ENCODE measurements around the gene POLA1. TPM values are rescaled to one million over a fixed set of nuclear protein-coding genes. Genes with fewer than 3 reads are reported as not detected.

Gene POLA1
- polyA plus RNA-seq, 1 experiment = 2.5 TPM

- no peaks in the 10 kb centered on the region for H3K36me3 ChIP-seq (ENCODE audit: control insufficient read depth, insufficient read depth, low read length)
- no peak for DNase-seq (ENCODE audit: low read depth)
- POLR2A ChIA-PET = no interaction called here
- H3K4me3 ChIP-seq (ENCODE audit: low read depth, low read length) = no peak overlapping the region
- H3K27me3 ChIP-seq (ENCODE audit: control insufficient read depth, insufficient read depth, low read length) = no peaks in the 10 kb centered on the region
- CTCF ChIA-PET = no interaction called here
- TF ChIP-seq, protein P1, sequence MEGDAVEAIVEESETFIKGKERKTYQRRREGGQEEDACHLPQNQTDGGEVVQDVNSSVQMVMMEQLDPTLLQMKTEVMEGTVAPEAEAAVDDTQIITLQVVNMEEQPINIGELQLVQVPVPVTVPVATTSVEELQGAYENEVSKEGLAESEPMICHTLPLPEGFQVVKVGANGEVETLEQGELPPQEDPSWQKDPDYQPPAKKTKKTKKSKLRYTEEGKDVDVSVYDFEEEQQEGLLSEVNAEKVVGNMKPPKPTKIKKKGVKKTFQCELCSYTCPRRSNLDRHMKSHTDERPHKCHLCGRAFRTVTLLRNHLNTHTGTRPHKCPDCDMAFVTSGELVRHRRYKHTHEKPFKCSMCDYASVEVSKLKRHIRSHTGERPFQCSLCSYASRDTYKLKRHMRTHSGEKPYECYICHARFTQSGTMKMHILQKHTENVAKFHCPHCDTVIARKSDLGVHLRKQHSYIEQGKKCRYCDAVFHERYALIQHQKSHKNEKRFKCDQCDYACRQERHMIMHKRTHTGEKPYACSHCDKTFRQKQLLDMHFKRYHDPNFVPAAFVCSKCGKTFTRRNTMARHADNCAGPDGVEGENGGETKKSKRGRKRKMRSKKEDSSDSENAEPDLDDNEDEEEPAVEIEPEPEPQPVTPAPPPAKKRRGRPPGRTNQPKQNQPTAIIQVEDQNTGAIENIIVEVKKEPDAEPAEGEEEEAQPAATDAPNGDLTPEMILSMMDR (IDR thresholded peaks at IDR 0.05; ENCODE audit: insufficient read depth, low read depth, low read length) = no peak
These were observed 34.1 kb upstream of the POLA1 start for GRCh38 chrX:24659646-24660045.

GRCh38 chrX:24661292-24661691 is 32.4 kb upstream of the POLA1 start:
- CTCF ChIA-PET = no interaction called here
- no peaks in the 10 kb centered on the region for H3K27me3 ChIP-seq (ENCODE audit: control insufficient read depth, insufficient read depth, low read length)
- DNase-seq (ENCODE audit: low read depth) = no peak
- H3K36me3 ChIP-seq (ENCODE audit: control insufficient read depth, insufficient read depth, low read length) = no peaks in the 10 kb centered on the region
- TF ChIP-seq, protein P1 (IDR thresholded peaks at IDR 0.05; ENCODE audit: insufficient read depth, low read depth, low read length) = no peak
- POLR2A ChIA-PET = no interaction called here
- H3K4me3 ChIP-seq (ENCODE audit: low read depth, low read length) = no peak overlapping the region

- POLR2A ChIA-PET = no interaction called here
These were observed 31.4 kb upstream of the POLA1 start for GRCh38 chrX:24662352-24662751.

DNA sequence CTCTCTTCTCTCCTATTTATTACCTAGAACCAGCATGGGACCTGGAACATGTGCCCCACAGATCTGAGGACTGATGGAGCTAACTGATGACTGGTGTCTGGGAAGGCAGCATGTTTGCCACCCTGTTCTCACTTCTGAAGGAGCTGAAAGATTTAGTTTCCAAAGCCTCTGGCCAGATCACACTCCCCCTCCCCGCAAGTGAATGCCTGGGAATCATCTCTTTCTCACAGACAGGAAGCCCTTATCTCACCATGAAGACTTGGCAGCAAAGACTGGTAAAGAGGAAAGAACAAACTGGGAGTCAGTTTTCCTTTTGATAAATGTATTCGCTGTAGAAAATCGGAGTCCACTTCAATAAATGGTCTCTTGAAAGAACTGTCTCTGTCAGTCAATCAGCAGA is 25.6 kb upstream of the POLA1 start:
- H3K27me3 ChIP-seq (ENCODE audit: control insufficient read depth, insufficient read depth, low read length) = no peaks in the 10 kb centered on the region
- TF ChIP-seq, protein P1 (IDR thresholded peaks at IDR 0.05; ENCODE audit: insufficient read depth, low read depth, low read length) = no peak
- H3K36me3 ChIP-seq (ENCODE audit: control insufficient read depth, insufficient read depth, low read length) = no peaks in the 10 kb centered on the region
- ChIA-PET CTCF (no interaction called here), POLR2A (no interaction called here)
- DNase-seq (ENCODE audit: low read depth) = no peak
- no peak overlapping the region for H3K4me3 ChIP-seq (ENCODE audit: low read depth, low read length)

More at GRCh38 chrX:24662352-24662751, 31.4 kb upstream of the POLA1 start:
- Histone ChIP-seq H3K27me3 (ENCODE audit: control insufficient read depth, insufficient read depth, low read length) (no peaks in the 10 kb centered on the region), H3K4me3 (ENCODE audit: low read depth, low read length) (no peak overlapping the region), H3K36me3 (ENCODE audit: control insufficient read depth, insufficient read depth, low read length) (no peaks in the 10 kb centered on the region)
- DNase-seq (ENCODE audit: low read depth) = no peak
- CTCF ChIA-PET = no interaction called here
- TF ChIP-seq, protein P1 (IDR thresholded peaks at IDR 0.05; ENCODE audit: insufficient read depth, low read depth, low read length) = no peak

DNA sequence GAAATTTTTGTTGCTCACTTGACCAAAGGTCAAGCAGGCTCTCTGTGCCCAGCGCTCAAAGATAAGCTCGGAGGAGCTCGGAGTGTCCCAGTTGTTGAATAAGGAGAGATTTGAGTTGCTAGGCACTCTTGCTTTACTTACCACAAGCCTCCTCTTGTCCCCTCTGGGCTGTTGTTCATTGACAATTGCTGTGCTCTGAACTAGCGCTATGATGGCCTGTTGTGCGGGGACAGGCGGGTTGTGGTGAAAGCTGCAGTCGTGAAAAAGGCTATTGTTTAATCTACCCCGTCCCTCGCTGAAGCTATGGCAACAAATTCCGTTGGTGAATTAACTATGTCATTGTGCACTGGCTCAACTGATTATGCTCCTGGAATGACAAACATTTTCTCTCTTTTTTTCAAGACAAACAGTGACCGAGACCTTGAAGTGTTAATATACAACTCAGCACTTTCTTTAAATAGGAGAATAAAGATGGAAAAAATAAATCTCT is 21.0 kb upstream of the POLA1 start:
- H3K4me3 ChIP-seq (ENCODE audit: low read depth, low read length) = no peak overlapping the region
- POLR2A ChIA-PET = no interaction called here
- TF ChIP-seq, protein P1 (IDR thresholded peaks at IDR 0.05; ENCODE audit: insufficient read depth, low read depth, low read length) = no peak

More for the DNA sequence above, 21.0 kb upstream of the POLA1 start:
- no peak for DNase-seq (ENCODE audit: low read depth)
- H3K27me3 ChIP-seq (ENCODE audit: control insufficient read depth, insufficient read depth, low read length) = no peaks in the 10 kb centered on the region
- no peaks in the 10 kb centered on the region for H3K36me3 ChIP-seq (ENCODE audit: control insufficient read depth, insufficient read depth, low read length)
- CTCF ChIA-PET = interaction anchor here (0.6 kb wide), 1 partner anchor 294 kb away, joined by 3 read pairs; no protein-coding TSS in a partner anchor
